SJSA1 (cell line): Measurements from ENCODE around the gene MAGEB16. TPM values are rescaled to one million over a fixed set of nuclear protein-coding genes. Genes with fewer than 3 reads are reported as not detected.

ENCODE experiments used
- DNase-seq, 2 experiments: peaks; one replicate each; pipeline ENCODE4 v3.0.0-alpha.2; 2015 to 2020; ENCODE audit warnings: low spot score in 2 of 2, low read depth in 1 of 2
- H3K27ac ChIP-seq: fragments of 250-450 bp; sonication (Bioruptor Pico); 2 replicates; pipeline ENCODE4 v1.5.1; 2020; ENCODE audit warnings: mild to moderate bottlenecking, moderate library complexity
- H3K27me3 ChIP-seq: fragments of 250-450 bp; sonication (Bioruptor Pico); replicated peaks from 2 replicates; pipeline ENCODE4 v1.5.1; 2020; ENCODE audit warnings: mild to moderate bottlenecking, moderate library complexity
- H3K36me3 ChIP-seq: fragments of 250-450 bp; sonication (Bioruptor Pico); 2 replicates; pipeline ENCODE4 v1.5.1; 2020; ENCODE audit warnings: mild to moderate bottlenecking
- H3K4me1 ChIP-seq: fragments of 250-450 bp; sonication (Bioruptor Pico); replicated peaks from 2 replicates; pipeline ENCODE4 v1.6.1; 2021; ENCODE audit warnings: mild to moderate bottlenecking
- H3K4me3 ChIP-seq: fragments of 250-450 bp; sonication (Bioruptor Pico); 2 replicates; pipeline ENCODE4 v1.5.1; 2020; ENCODE audit warnings: mild to moderate bottlenecking
- H3K9me3 ChIP-seq: fragments of 250-450 bp; sonication (Bioruptor Pico); replicated peaks from 2 replicates; pipeline ENCODE4 v1.5.1; 2020; ENCODE audit warnings: mild to moderate bottlenecking
- total RNA-seq: library from RNA; depleted of rRNA; stranded (reverse); fragments of >200 nt; shearing (Covaris generic); gene quantifications from 2 replicates; pipeline ENCODE4 v1.2.3, GENCODE V29; 2014; rRNA removed

MAGEB16 gene
- not detected in 2 replicates for total RNA-seq

GRCh38 chrX:35798042-35798441, at the start of gene MAGEB16:
TSS of gene MAGEB16 (plus strand) at chrX:35798342. CDS start at chrX:35802197, 3,855 bp downstream.
- no peak for DNase-seq
- Histone ChIP-seq H3K27ac (no peak within 1 kb of the TSS), H3K9me3 (no peaks in the 10 kb centered on the region), H3K4me3 (no peak within 1 kb of the TSS), H3K36me3 (no peaks in the 10 kb centered on the region), H3K27me3 (no peaks in the 10 kb centered on the region), H3K4me1 (no peaks in the 10 kb centered on the region)

GRCh38 chrX:35773958-35774564, 24.1 kb upstream of the MAGEB16 start:
- no peak for DNase-seq
- Histone ChIP-seq H3K27ac (no peak overlapping the region), H3K4me1 (no peaks in the 10 kb centered on the region), H3K36me3 (no peaks in the 10 kb centered on the region), H3K9me3 (no peaks in the 10 kb centered on the region), H3K4me3 (no peak overlapping the region), H3K27me3 (no peaks in the 10 kb centered on the region)

- H3K4me3 ChIP-seq, result no peak overlapping the region
- no peaks in the 10 kb centered on the region for H3K36me3 ChIP-seq
- H3K27me3 ChIP-seq, result no peaks in the 10 kb centered on the region
- H3K9me3 ChIP-seq, result no peaks in the 10 kb centered on the region
- H3K27ac ChIP-seq, result no peak overlapping the region
- no peak for DNase-seq
- no peaks in the 10 kb centered on the region for H3K4me1 ChIP-seq
Measured at GRCh38 chrX:35785075-35785474, 13.1 kb upstream of the MAGEB16 start.

- no peak for DNase-seq
- Histone ChIP-seq H3K9me3 (no peaks in the 10 kb centered on the region), H3K36me3 (no peaks in the 10 kb centered on the region), H3K27me3 (no peaks in the 10 kb centered on the region), H3K4me3 (no peak overlapping the region), H3K4me1 (no peaks in the 10 kb centered on the region), H3K27ac (no peak overlapping the region)
Measured at GRCh38 chrX:35786271-35786670, 11.9 kb upstream of the MAGEB16 start.

GRCh38 chrX:35787867-35788266, 10.3 kb upstream of the MAGEB16 start:
- H3K36me3 ChIP-seq, result no peaks in the 10 kb centered on the region
- DNase-seq, result no peak
- H3K9me3 ChIP-seq, result no peaks in the 10 kb centered on the region
- no peaks in the 10 kb centered on the region for H3K4me1 ChIP-seq
- H3K27ac ChIP-seq, result no peak overlapping the region
- no peaks in the 10 kb centered on the region for H3K27me3 ChIP-seq
- no peak overlapping the region for H3K4me3 ChIP-seq

- H3K27me3 ChIP-seq, result no peaks in the 10 kb centered on the region
- no peak overlapping the region for H3K27ac ChIP-seq
- H3K4me1 ChIP-seq, result no peaks in the 10 kb centered on the region
- no peaks in the 10 kb centered on the region for H3K9me3 ChIP-seq
- DNase-seq, result no peak
- no peaks in the 10 kb centered on the region for H3K36me3 ChIP-seq
- H3K4me3 ChIP-seq, result no peak overlapping the region
Measured at GRCh38 chrX:35800474-35800873, 2.3 kb downstream of the MAGEB16 start.

- no peak for DNase-seq
Measured at GRCh38 chrX:35809781-35810180, 11.6 kb downstream of the MAGEB16 start.

GRCh38 chrX:35819241-35819640, 21.1 kb downstream of the MAGEB16 start:
- no peaks in the 10 kb centered on the region for H3K36me3 ChIP-seq
- DNase-seq, result no peak
- no peaks in the 10 kb centered on the region for H3K4me1 ChIP-seq
- no peaks in the 10 kb centered on the region for H3K27me3 ChIP-seq
- H3K9me3 ChIP-seq, result no peaks in the 10 kb centered on the region
- no peak overlapping the region for H3K27ac ChIP-seq
- no peak overlapping the region for H3K4me3 ChIP-seq

More at GRCh38 chrX:35809781-35810180, 11.6 kb downstream of the MAGEB16 start:
- Histone ChIP-seq H3K27me3 (no peaks in the 10 kb centered on the region), H3K4me1 (no peaks in the 10 kb centered on the region), H3K36me3 (no peaks in the 10 kb centered on the region), H3K4me3 (no peak overlapping the region), H3K9me3 (no peaks in the 10 kb centered on the region), H3K27ac (no peak overlapping the region)

GRCh38 chrX:35826503-35826902, 28.4 kb downstream of the MAGEB16 start:
- no peak for DNase-seq
- no peaks in the 10 kb centered on the region for H3K36me3 ChIP-seq
- H3K27ac ChIP-seq, result no peak overlapping the region
- no peaks in the 10 kb centered on the region for H3K4me1 ChIP-seq
- no peaks in the 10 kb centered on the region for H3K27me3 ChIP-seq
- no peaks in the 10 kb centered on the region for H3K9me3 ChIP-seq
- no peak overlapping the region for H3K4me3 ChIP-seq

GRCh38 chrX:35829501-35829900, 31.4 kb downstream of the MAGEB16 start:
- Histone ChIP-seq H3K27ac (no peak overlapping the region), H3K27me3 (no peaks in the 10 kb centered on the region), H3K36me3 (no peaks in the 10 kb centered on the region), H3K4me1 (no peaks in the 10 kb centered on the region), H3K9me3 (no peaks in the 10 kb centered on the region), H3K4me3 (no peak overlapping the region)
- no peak for DNase-seq

GRCh38 chrX:35841872-35842271, 43.7 kb downstream of the MAGEB16 start:
- Histone ChIP-seq H3K27ac (no peak overlapping the region), H3K4me3 (no peak overlapping the region), H3K4me1 (no peaks in the 10 kb centered on the region), H3K9me3 (no peaks in the 10 kb centered on the region), H3K27me3 (no peaks in the 10 kb centered on the region), H3K36me3 (no peaks in the 10 kb centered on the region)
- DNase-seq, result no peak

- no peaks in the 10 kb centered on the region for H3K4me1 ChIP-seq
- H3K27me3 ChIP-seq, result no peaks in the 10 kb centered on the region
- no peak for DNase-seq
- no peaks in the 10 kb centered on the region for H3K9me3 ChIP-seq
- H3K36me3 ChIP-seq, result no peaks in the 10 kb centered on the region
- no peak overlapping the region for H3K4me3 ChIP-seq
- no peak overlapping the region for H3K27ac ChIP-seq
Measured at GRCh38 chrX:35842674-35843073, 44.5 kb downstream of the MAGEB16 start.

GRCh38 chrX:35847736-35848135, 49.6 kb downstream of the MAGEB16 start:
- H3K4me3 ChIP-seq, result no peak overlapping the region
- no peak for DNase-seq
- no peaks in the 10 kb centered on the region for H3K4me1 ChIP-seq
- no peaks in the 10 kb centered on the region for H3K27me3 ChIP-seq
- no peak overlapping the region for H3K27ac ChIP-seq
- no peaks in the 10 kb centered on the region for H3K36me3 ChIP-seq
- H3K9me3 ChIP-seq, result no peaks in the 10 kb centered on the region
